Measurements from ENCODE around the gene CBX8. TPM values are rescaled to one million over a fixed set of nuclear protein-coding genes. Genes with fewer than 3 reads are reported as not detected.

Gene CBX8
- polyA plus RNA-seq, 4 donors = 11.5 to 17.5 (median 13.4) TPM

- no peak for DNase-seq (ENCODE audit: low read depth in 4 of 4, low spot score in 2 of 4)
Observed at GRCh38 chr17:79835953-79836509, 39.2 kb upstream of the CBX8 start.

GRCh38 chr17:79835470-79835899 is 38.6 kb upstream of the CBX8 start:
- no peak for DNase-seq (ENCODE audit: low read depth in 4 of 4, low spot score in 2 of 4)

- no peak for DNase-seq (ENCODE audit: low read depth in 4 of 4, low spot score in 2 of 4)
Observed at GRCh38 chr17:79834565-79835469, 37.9 kb upstream of the CBX8 start.

- no peak for DNase-seq (ENCODE audit: low read depth in 4 of 4, low spot score in 2 of 4)
Observed at GRCh38 chr17:79833744-79834564, 37.1 kb upstream of the CBX8 start.

GRCh38 chr17:79833110-79833450 is 36.2 kb upstream of the CBX8 start:
- no peak for DNase-seq (ENCODE audit: low read depth in 4 of 4, low spot score in 2 of 4)

GRCh38 chr17:79832218-79833109 is 35.6 kb upstream of the CBX8 start:
- DNase-seq (ENCODE audit: low read depth in 4 of 4, low spot score in 2 of 4) = no peak

- no peak for DNase-seq (ENCODE audit: low read depth in 4 of 4, low spot score in 2 of 4)
Observed at GRCh38 chr17:79831265-79832217, 34.7 kb upstream of the CBX8 start.

- DNase-seq (ENCODE audit: low read depth in 4 of 4, low spot score in 2 of 4) = no peak
Observed at GRCh38 chr17:79830763-79831264, 33.9 kb upstream of the CBX8 start.

GRCh38 chr17:79830303-79830702 is 33.4 kb upstream of the CBX8 start:
- DNase-seq (ENCODE audit: low read depth in 4 of 4, low spot score in 2 of 4) = no peak

- DNase-seq (ENCODE audit: low read depth in 4 of 4, low spot score in 2 of 4) = no peak
Observed at GRCh38 chr17:79829457-79829856, 32.6 kb upstream of the CBX8 start.

- DNase-seq (ENCODE audit: low read depth in 4 of 4, low spot score in 2 of 4) = no peak
Observed at GRCh38 chr17:79829004-79829403, 32.1 kb upstream of the CBX8 start.

GRCh38 chr17:79826841-79827578 is 30.1 kb upstream of the CBX8 start:
- DNase-seq (ENCODE audit: low read depth in 4 of 4, low spot score in 2 of 4) = no peak

GRCh38 chr17:79826204-79826680 is 29.4 kb upstream of the CBX8 start:
- no peak for DNase-seq (ENCODE audit: low read depth in 4 of 4, low spot score in 2 of 4)

- no peak for DNase-seq (ENCODE audit: low read depth in 4 of 4, low spot score in 2 of 4)
Observed at GRCh38 chr17:79825580-79825921, 28.7 kb upstream of the CBX8 start.

- DNase-seq (ENCODE audit: low read depth in 4 of 4, low spot score in 2 of 4) = no peak
Observed at GRCh38 chr17:79824893-79825579, 28.2 kb upstream of the CBX8 start.

- no peak for DNase-seq (ENCODE audit: low read depth in 4 of 4, low spot score in 2 of 4)
Observed at GRCh38 chr17:79824234-79824633, 27.4 kb upstream of the CBX8 start.

GRCh38 chr17:79822583-79823124 is 25.8 kb upstream of the CBX8 start:
- DNase-seq (ENCODE audit: low read depth in 4 of 4, low spot score in 2 of 4) = no peak

All from left renal cortex interstitium (tissue), 4 donors.